DND-41 (cell line): ENCODE results near the gene C1orf74.

Experiments
- CTCF ChIP-seq: IDR thresholded peaks from 2 replicates; pipeline ENCODE4 v1.5.1; 2012; ENCODE audit warnings: borderline replicate concordance, low read length, moderate library complexity, mild to moderate bottlenecking; ENCODE audit not compliant: poor library complexity, severe bottlenecking; ENCODE audit errors: extremely low read depth
- EZH2 ChIP-seq: IDR thresholded peaks from 3 replicates; pipeline ENCODE4 v1.6.1; 2012; ENCODE audit warnings: borderline replicate concordance, low read depth, mild to moderate bottlenecking, moderate library complexity, low read length, inconsistent platforms; ENCODE audit not compliant: severe bottlenecking

GRCh38 chr1:209733409-209734192 lies 50.8 kb downstream of the C1orf74 start:
- TF ChIP-seq CTCF (no peak), EZH2 (no peak)
